K562 (cell line): ENCODE results near the gene GJC2. TPM values are rescaled to one million over a fixed set of nuclear protein-coding genes. Genes with fewer than 3 reads are reported as not detected.
A peak's percentile ranks its signal among the peaks of the same experiment; 100 is the strongest.

ENCODE experiments used
- HDAC3 ChIP-seq: fragments of 450-650 bp; IDR thresholded peaks from 2 replicates; pipeline ENCODE4 v1.6.1; 2018; ENCODE audit warnings: borderline replicate concordance, mild to moderate bottlenecking, moderate library complexity; ENCODE audit not compliant: partially characterized antibody
- PATZ1 ChIP-seq: fragments of 250-450 bp; sonication (Bioruptor Pico); IDR thresholded peaks from 2 replicates; pipeline ENCODE4 v1.5.0; 2020; ENCODE audit warnings: mild to moderate bottlenecking, borderline replicate concordance
- SMAD3 ChIP-seq: fragments of 450-650 bp; formaldehyde crosslinking; conservative IDR thresholded peaks from 2 replicates; pipeline ENCODE4 v1.4.0; 2020; ENCODE audit warnings: mild to moderate bottlenecking
- TGIF2 ChIP-seq: sonication (generic); formaldehyde crosslinking; IDR thresholded peaks from 2 replicates; pipeline ENCODE4 v1.8.1; 2022; ENCODE audit warnings: mild to moderate bottlenecking, missing genetic modification reagents, moderate library complexity
- U2AF1 ChIP-seq: fragments of 200-400 bp; formaldehyde crosslinking; optimal IDR thresholded peaks from 2 replicates; pipeline ENCODE3; 2017; ENCODE audit warnings: mild to moderate bottlenecking, low read depth, low read length, moderate library complexity
- ZBTB12 ChIP-seq: fragments of 250-450 bp; sonication (Bioruptor Pico); IDR thresholded peaks from 2 replicates; pipeline ENCODE4 v1.4.0; 2020
- ZMIZ1 ChIP-seq, 2 experiments: fragments of 150-350 bp in 1 of 2; IDR thresholded peaks; 2 replicates each; pipeline ENCODE4 v1.6.1; 2012 to 2016; ENCODE audit warnings: low read depth in 2 of 2, low read length in 2 of 2, mild to moderate bottlenecking in 1 of 2, moderate library complexity in 1 of 2
- polyA plus RNA-seq, 8 experiments: library from polyadenylated mRNA; depleted of rRNA in 4 of 8; stranded (reverse) in 5 of 8; unstranded in 3 of 8; fragments of >200 nt; fragmentation: Nextera tagmentation in 2 of 8; fragmentation: Illumina TruSeq in 1 of 8; extraction: Ambion mirVana in 2 of 8; extraction: Trizol in 1 of 8; gene quantifications; 2 replicates each; pipeline versions ENCODE4 v1.2.1 to v1.2.3, GENCODE V29; 2011 to 2014; ENCODE audit warnings: inconsistent platforms in 1 of 8, missing spikeins in 1 of 8
- total RNA-seq, 7 experiments: library from RNA; depleted of rRNA in 6 of 7; stranded (reverse); fragments of >200 nt in 6 of 7; fragmentation: Illumina TruSeq in 2 of 7; extraction: Trizol in 2 of 7; gene quantifications; 2 replicates each; pipeline versions ENCODE4 v1.2.1 to v1.2.3, GENCODE V29; 2011 to 2021; ENCODE audit warnings: low replicate concordance in 1 of 7
- TF ChIP-seq, protein P1 (sequence below): IDR thresholded peaks from 2 replicates; pipeline ENCODE4 v1.6.1; 2012; ENCODE audit warnings: low read depth, low read length, improper control_type of control experiment, borderline replicate concordance
- TF ChIP-seq, protein P2 (sequence below): fragments of 200-800 bp; sonication (Bioruptor generic); IDR thresholded peaks from 2 replicates; pipeline ENCODE4 v1.6.1; 2017; ENCODE audit warnings: missing genetic modification characterization, missing compliant biosample characterization

Gene GJC2
- total and polyA plus RNA-seq, 9 of the 15 experiments (the other 6 are each of a cell fraction or from before 2014, with no cell fraction given), result 0.03 to 0.62 (median 0.11) TPM; not detected in 2

GRCh38 chr1:228101994-228102790 lies 47.5 kb upstream of the GJC2 start (continued):
- TF ChIP-seq PATZ1, result no peak
- TF ChIP-seq SMAD3 (CRISPR knock-in tag), result 0 out of 2 replicates have a peak, but pooled peaks have one; percentile 31
- TF ChIP-seq U2AF1, result no peak
- TF ChIP-seq, protein P1, sequence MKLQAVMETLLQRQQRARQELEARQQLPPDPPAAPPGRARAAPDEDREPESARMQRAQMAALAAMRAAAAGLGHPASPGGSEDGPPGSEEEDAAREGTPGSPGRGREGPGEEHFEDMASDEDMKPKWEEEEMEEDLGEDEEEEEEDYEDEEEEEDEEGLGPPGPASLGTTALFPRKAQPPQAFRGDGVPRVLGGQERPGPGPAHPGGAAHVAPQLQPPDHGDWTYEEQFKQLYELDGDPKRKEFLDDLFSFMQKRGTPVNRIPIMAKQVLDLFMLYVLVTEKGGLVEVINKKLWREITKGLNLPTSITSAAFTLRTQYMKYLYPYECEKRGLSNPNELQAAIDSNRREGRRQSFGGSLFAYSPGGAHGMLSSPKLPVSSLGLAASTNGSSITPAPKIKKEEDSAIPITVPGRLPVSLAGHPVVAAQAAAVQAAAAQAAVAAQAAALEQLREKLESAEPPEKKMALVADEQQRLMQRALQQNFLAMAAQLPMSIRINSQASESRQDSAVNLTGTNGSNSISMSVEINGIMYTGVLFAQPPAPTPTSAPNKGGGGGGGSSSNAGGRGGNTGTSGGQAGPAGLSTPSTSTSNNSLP, result no peak
- no peak for TF ChIP-seq ZBTB12
- TF ChIP-seq, protein P2, sequence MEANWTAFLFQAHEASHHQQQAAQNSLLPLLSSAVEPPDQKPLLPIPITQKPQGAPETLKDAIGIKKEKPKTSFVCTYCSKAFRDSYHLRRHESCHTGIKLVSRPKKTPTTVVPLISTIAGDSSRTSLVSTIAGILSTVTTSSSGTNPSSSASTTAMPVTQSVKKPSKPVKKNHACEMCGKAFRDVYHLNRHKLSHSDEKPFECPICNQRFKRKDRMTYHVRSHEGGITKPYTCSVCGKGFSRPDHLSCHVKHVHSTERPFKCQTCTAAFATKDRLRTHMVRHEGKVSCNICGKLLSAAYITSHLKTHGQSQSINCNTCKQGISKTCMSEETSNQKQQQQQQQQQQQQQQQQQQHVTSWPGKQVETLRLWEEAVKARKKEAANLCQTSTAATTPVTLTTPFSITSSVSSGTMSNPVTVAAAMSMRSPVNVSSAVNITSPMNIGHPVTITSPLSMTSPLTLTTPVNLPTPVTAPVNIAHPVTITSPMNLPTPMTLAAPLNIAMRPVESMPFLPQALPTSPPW (CRISPR knock-in tag), result peak; percentile 72
- 0 out of 4 replicates have a peak, but pooled peaks of 1 of the 2 experiments have one; percentile 11 for TF ChIP-seq ZMIZ1 (IDR thresholded peaks at IDR 0.05; ENCODE audit: low read depth in 2 of 2, low read length in 2 of 2)
- TF ChIP-seq TGIF2 (CRISPR knock-in tag), result peak; percentile 7; the same call in 1 of the 2 replicates
- TF ChIP-seq HDAC3, result no peak
